Muscle of leg (tissue), 11 donors: ENCODE results near the gene APOL2. TPM values are rescaled to one million over a fixed set of nuclear protein-coding genes. Genes with fewer than 3 reads are reported as not detected.

Experiments
- DNase-seq: peaks from one replicate; pipeline ENCODE4 v3.0.0; 2013
- H3K27ac ChIP-seq: one replicate; pipeline ENCODE4 v1.5.1; 2013; ENCODE audit warnings: mild to moderate bottlenecking, low read length, control low read depth
- H3K27me3 ChIP-seq: one replicate; pipeline ENCODE4 v1.6.1; 2013; ENCODE audit warnings: low read length; ENCODE audit not compliant: control insufficient read depth, insufficient read depth
- H3K36me3 ChIP-seq: one replicate; pipeline ENCODE4 v1.6.1; 2013; ENCODE audit warnings: low read length; ENCODE audit not compliant: control insufficient read depth, insufficient read depth
- H3K4me1 ChIP-seq: one replicate; pipeline ENCODE4 v1.6.1; 2013; ENCODE audit warnings: low read length; ENCODE audit not compliant: control insufficient read depth, insufficient read depth
- H3K4me3 ChIP-seq: one replicate; pipeline ENCODE4 v1.5.1; 2013; ENCODE audit warnings: low read length, control low read depth
- H3K9me3 ChIP-seq: replicated peaks from 2 replicates; pipeline ENCODE4 v1.6.1; 2013; ENCODE audit warnings: low read depth, low read length; ENCODE audit not compliant: control insufficient read depth
- WGBS: methylation state at CpG from one replicate; pipeline ENCODE4 v1.1.5; 2013; ENCODE audit warnings: missing lambda C conversion rate; ENCODE audit not compliant: insufficient coverage; 5-methylcytosine and 5-hydroxymethylcytosine counted together
- polyA plus RNA-seq, 8 donors: library from polyadenylated mRNA; unstranded; fragments of 120-200 nt; gene quantifications; one replicate each; pipeline versions ENCODE4 v1.2.1 to v1.2.3, GENCODE V29; 2013; ENCODE audit warnings: inconsistent platforms in 1 of 8, low replicate concordance in 1 of 8; ENCODE audit not compliant: insufficient read length in 8 of 8, insufficient read depth in 1 of 8
- total RNA-seq: library from RNA; stranded (reverse); fragments of 120-200 nt; gene quantifications from one replicate; pipeline ENCODE4 v1.2.4, GENCODE V29; 2013

APOL2 gene
- total and polyA plus RNA-seq, 9 donors, result 15.9 to 23.8 (median 18.8) TPM

GRCh38 chr22:36243986-36244385, 4.7 kb upstream of the APOL2 start:
- Histone ChIP-seq H3K27ac (peak overlapping the region; percentile 80), H3K4me3 (no peak overlapping the region), H3K27me3 (no peaks in the 10 kb centered on the region), H3K9me3 (peaks cover 5% of the 10 kb centered on the region), H3K36me3 (no peaks in the 10 kb centered on the region), H3K4me1 (peaks cover 31% of the 10 kb centered on the region)
- DNase-seq, result peak; percentile 55
- WGBS, result 74% methylated on average over 5 of the region's 5 CpGs

GRCh38 chr22:36239150-36239400, 252 bp downstream of the APOL2 start:
- Histone ChIP-seq H3K27ac (peak overlapping the region; percentile 98), H3K27me3 (no peaks in the 10 kb centered on the region), H3K4me3 (peak overlapping the region; percentile 66), H3K36me3 (peaks cover 14% of the 10 kb centered on the region), H3K9me3 (no peaks in the 10 kb centered on the region), H3K4me1 (peaks cover 46% of the 10 kb centered on the region)
- 10% methylated on average over 3 of the region's 4 CpGs for WGBS
- DNase-seq, result no peak

- Histone ChIP-seq H3K4me1 (peaks cover 41% of the 10 kb centered on the region), H3K4me3 (peak overlapping the region; percentile 66)
- DNase-seq, result peak; percentile 51
These were observed 766 bp downstream of the APOL2 start for GRCh38 chr22:36238373-36239149.

GRCh38 chr22:36237462-36238372, 1.6 kb downstream of the APOL2 start:
- H3K9me3 ChIP-seq, result no peaks in the 10 kb centered on the region
- peaks cover 25% of the 10 kb centered on the region for H3K36me3 ChIP-seq
- peak overlapping the region; percentile 66 for H3K4me3 ChIP-seq
- DNase-seq, result no peak
- 77% methylated on average over 12 of the region's 12 CpGs for WGBS
- H3K4me1 ChIP-seq, result peaks cover 38% of the 10 kb centered on the region
- H3K27ac ChIP-seq, result peak overlapping the region; percentile 98
- no peaks in the 10 kb centered on the region for H3K27me3 ChIP-seq

More at GRCh38 chr22:36238373-36239149, 766 bp downstream of the APOL2 start:
- no peaks in the 10 kb centered on the region for H3K27me3 ChIP-seq
- H3K27ac ChIP-seq, result peak overlapping the region; percentile 98
- WGBS, result 35% methylated on average over 5 of the region's 5 CpGs
- H3K36me3 ChIP-seq, result peaks cover 17% of the 10 kb centered on the region
- no peaks in the 10 kb centered on the region for H3K9me3 ChIP-seq

- DNase-seq, result no peak
- Histone ChIP-seq H3K36me3 (peaks cover 35% of the 10 kb centered on the region), H3K4me3 (no peak overlapping the region), H3K27me3 (no peaks in the 10 kb centered on the region), H3K4me1 (peaks cover 38% of the 10 kb centered on the region), H3K9me3 (no peaks in the 10 kb centered on the region), H3K27ac (no peak overlapping the region)
- WGBS, result 86% methylated on average over 6 of the region's 14 CpGs
These were observed 2.7 kb downstream of the APOL2 start for GRCh38 chr22:36236388-36237319.

GRCh38 chr22:36235585-36235984, 3.7 kb downstream of the APOL2 start:
- peaks cover 46% of the 10 kb centered on the region for H3K36me3 ChIP-seq
- DNase-seq, result no peak
- 44% methylated on average over 1 of the region's 3 CpGs for whole genome bisulfite sequencing
- no peak overlapping the region for H3K27ac ChIP-seq
- no peaks in the 10 kb centered on the region for H3K9me3 ChIP-seq
- H3K4me1 ChIP-seq, result peaks cover 38% of the 10 kb centered on the region
- no peaks in the 10 kb centered on the region for H3K27me3 ChIP-seq
- H3K4me3 ChIP-seq, result no peak overlapping the region

GRCh38 chr22:36234919-36235318, 4.4 kb downstream of the APOL2 start:
- Histone ChIP-seq H3K4me3 (no peak overlapping the region), H3K4me1 (peaks cover 37% of the 10 kb centered on the region), H3K9me3 (no peaks in the 10 kb centered on the region), H3K27me3 (no peaks in the 10 kb centered on the region), H3K36me3 (peaks cover 53% of the 10 kb centered on the region), H3K27ac (no peak overlapping the region)
- DNase-seq, result no peak
- 82% methylated on average over 1 of the region's 2 CpGs for WGBS

- Histone ChIP-seq H3K27me3 (no peaks in the 10 kb centered on the region), H3K4me1 (peaks cover 32% of the 10 kb centered on the region), H3K9me3 (no peaks in the 10 kb centered on the region), H3K4me3 (no peak overlapping the region), H3K27ac (no peak overlapping the region), H3K36me3 (peaks cover 54% of the 10 kb centered on the region)
- no CpG with 5 or more reads among the region's 2 CpGs for WGBS
- DNase-seq, result no peak
These were observed 5.1 kb downstream of the APOL2 start for GRCh38 chr22:36234213-36234612.

GRCh38 chr22:36233796-36234195, 5.5 kb downstream of the APOL2 start:
- Histone ChIP-seq H3K36me3 (peaks cover 57% of the 10 kb centered on the region), H3K27ac (no peak overlapping the region), H3K4me3 (no peak overlapping the region), H3K27me3 (no peaks in the 10 kb centered on the region), H3K4me1 (peaks cover 29% of the 10 kb centered on the region), H3K9me3 (no peaks in the 10 kb centered on the region)
- DNase-seq, result no peak
- WGBS, result 82% methylated on average over 2 of the region's 7 CpGs
